SKM-1 treated with dmso at 0.1 percent for 144 hours (cell line): ENCODE results near the gene HACL1.

Experiments
- DNase-seq: peaks from one replicate; lab custom pipeline; 2025; ENCODE audit not compliant: unreplicated experiment; lab: John Stamatoyannopoulos, UW

The HACL1 gene

DNA sequence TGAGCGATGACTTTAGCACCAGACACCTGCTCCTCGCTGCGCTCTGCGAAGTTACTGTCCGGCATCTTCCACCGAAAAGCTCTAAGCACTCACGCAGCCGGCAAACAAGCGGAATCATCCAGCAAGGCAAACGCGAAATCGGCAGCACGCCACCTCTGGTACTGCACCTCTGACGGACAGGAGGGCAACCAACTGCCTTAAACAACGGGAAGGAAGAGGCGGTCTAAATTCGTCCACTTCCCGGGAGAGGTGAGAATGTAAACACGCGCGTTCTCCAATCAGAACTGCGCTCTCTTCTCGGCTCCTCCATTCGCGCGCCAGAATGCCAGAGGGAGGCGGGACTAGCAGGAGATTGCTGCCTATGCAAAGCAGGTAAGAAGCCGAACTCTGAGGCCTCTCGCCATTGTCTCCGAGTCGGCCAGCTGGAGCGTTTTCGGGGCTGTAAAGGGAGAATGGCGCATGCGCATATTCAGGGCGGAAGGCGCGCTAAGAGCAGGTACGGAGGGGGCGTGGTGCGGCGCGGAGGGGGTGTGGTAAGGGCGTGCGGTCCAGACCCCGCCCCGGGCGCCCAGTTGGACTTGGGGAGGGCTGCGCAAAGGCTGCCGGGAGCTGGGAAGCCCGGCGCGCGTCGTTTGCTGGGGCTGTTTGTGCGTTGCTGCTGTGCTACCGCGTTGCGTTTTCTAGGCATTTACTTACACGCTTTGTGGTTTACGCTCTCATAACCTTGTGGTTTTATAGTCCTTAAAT, at the start of gene HACL1, which contains the start of gene BTD:
Gene HACL1, minus strand, starts transcription at position 171 of the 747 bp plus-strand sequence. Its CDS starts 106 bp downstream, at position 65.
Gene BTD, plus strand, starts transcription at position 347 of the 747 bp plus-strand sequence. CDS start 33,695 bp downstream, outside the sequence.
- no peak for DNase-seq

DNA sequence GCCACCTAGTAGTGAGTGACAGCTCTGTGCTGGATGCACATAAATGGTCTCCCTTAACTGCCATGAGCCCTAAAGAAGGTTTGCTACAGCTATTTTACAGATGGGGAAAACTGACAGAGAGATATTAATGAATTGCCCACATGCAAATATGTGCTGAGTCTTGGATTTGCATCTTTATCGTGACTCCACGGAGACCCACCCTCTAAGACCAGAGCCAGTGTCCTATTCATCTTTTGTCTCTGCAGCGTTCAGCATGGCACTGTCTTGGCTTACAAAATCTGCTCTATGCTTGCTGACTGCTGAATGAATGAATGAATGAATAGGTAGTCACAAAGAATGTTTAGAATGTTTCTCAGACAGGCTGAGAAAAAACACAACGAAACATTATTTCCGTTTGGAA, 48.5 kb upstream of the HACL1 start:
- DNase-seq = no peak

DNA sequence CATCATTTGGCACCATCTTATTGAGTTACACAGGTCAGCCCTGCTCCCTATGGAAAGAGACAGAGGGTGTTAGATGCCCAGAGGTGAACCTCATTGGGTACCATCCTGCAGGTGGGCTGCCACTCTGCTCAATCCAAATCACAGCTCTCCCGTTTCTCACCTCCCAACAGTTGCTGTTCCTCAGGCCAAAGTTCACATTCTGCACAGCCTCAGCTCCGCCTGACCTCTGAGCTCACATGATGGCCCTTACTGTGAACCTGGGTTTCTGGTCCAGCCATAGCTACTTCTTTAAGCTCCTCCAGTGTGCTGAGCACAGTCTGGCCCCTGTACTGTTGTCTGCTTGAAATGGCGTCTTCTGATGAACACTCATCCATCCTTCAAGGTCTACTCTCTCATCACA, 48.0 kb upstream of the HACL1 start:
- DNase-seq = no peak

DNA sequence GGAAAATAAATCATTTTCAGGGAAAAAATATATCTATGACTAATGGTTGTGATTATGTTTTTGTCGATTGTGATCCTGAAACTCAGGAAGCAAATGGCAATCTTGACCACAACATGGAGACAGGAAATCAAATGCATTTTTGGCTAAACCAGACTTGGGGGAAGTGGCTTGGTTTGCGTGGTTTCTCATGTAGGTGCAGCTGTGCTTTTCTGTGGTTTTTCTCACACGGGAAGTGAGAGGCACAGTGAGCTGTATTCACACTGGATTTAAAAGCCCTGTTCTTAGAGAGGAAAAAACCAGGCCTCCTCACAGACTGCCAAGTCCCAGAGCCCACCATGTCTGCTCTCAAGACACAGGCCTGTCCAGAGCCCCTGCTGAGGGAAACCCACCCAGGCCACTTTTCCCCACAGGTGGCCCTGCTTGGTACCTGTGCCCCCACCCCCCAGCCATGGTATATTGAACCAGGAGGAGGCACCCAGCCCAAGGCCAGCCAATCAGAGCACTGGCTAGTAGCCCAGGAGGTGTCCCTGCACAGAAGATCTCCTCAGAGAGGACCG, 46.3 kb upstream of the HACL1 start:
- peak; percentile 32 for DNase-seq

DNA sequence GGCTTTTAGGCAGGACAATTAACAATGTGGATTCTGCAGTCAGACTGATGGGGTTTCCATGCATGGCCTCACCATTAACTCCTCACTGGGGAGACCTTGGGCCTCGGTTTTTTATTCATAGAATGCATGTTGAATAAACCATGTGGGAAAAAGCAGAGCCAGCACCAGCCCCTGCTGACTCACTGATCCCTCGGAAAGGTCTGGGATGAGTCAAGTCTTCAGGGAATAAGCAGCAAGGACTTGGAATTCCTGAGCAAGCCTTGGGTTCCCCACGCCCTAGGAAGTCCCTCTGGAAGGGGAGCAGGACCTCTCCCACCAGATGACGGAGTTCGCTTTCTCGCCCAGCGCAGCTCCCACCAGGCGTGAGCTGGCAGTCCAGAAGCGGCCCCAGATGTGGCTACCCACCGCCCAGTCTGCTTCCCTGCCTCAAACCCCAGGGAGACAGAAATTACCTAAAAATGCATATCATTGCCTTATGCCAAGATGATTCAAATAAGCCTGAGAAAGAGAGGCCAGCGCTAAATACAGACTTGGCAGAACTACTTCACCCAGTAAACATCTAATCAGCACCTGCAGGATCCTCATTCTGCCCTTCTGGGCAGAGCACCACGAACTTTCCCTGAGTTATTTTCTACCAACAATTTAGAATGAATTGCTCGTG, 45.6 kb upstream of the HACL1 start:
- DNase-seq = no peak

DNA sequence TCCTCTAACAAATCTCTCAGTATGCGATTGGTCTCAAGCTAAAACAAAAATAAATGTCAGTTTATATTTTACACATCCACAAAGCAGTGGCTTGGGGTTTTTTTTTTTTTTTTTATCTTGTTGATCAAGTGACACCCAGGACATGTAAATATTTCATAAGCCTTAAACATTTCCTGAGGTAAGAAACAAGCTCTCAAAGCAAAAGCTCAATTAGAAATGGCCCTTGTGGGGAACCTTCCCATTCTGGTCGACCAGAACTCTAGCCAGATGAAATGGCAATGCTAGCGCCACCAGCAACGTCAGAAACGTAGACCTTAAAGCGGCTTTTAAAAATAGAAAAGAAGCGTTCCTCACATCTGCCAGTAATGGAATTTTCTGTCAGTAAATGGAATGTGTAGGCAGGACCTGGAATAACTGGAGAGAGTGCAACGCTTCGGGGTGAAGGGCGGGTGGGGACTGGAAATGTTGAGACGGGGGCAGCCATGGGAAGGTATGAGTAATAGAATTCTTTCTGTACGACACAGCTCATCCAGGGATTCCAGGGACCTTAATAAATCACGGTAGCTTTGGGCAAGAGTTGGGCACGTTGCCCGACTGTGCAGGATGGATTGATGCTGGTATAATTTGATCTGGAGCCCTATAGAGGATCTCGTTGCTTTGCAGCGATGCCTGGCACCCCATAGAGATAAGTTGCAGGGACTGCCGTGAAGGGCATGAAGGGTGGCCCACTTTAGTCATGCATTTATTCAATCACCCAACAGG, 44.6 kb upstream of the HACL1 start:
- no peak for DNase-seq

DNA sequence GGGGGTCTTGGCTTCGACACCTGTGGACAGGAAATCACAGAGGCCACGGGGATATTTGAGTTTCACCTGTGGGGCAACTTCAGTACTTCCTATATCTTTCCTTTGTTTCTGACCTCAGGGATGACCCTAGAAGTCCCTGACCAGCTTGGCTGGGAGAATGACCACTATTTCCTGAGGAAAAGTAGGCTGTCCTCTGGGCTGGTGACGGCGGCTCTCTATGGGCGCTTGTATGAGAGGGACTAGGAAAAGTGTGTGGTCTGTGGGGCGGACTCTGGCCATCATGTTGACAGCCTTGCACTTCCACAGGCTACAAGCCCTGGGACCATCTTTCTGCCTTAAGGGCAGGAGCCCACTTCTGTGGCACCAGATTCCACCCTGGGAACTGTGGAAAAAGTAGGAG, 43.9 kb upstream of the HACL1 start:
- DNase-seq = no peak

DNA sequence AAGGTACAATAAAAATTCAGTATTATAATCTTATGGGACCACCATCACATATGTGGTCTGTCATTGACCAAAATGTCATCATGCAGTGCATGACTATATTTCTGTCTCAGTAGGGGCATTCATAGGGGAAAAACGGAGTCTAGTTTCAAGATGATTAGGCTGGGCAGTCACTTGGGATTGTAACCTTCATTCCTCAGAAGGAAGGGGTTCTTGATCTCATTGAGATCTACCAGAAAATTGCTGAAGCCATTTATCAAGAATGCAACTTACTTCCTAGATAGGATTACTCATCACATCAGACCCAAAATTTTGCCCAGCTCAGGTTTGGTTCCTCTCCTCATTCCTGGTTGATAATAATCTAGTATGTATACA, 37.5 kb upstream of the HACL1 start:
- DNase-seq = no peak

DNA sequence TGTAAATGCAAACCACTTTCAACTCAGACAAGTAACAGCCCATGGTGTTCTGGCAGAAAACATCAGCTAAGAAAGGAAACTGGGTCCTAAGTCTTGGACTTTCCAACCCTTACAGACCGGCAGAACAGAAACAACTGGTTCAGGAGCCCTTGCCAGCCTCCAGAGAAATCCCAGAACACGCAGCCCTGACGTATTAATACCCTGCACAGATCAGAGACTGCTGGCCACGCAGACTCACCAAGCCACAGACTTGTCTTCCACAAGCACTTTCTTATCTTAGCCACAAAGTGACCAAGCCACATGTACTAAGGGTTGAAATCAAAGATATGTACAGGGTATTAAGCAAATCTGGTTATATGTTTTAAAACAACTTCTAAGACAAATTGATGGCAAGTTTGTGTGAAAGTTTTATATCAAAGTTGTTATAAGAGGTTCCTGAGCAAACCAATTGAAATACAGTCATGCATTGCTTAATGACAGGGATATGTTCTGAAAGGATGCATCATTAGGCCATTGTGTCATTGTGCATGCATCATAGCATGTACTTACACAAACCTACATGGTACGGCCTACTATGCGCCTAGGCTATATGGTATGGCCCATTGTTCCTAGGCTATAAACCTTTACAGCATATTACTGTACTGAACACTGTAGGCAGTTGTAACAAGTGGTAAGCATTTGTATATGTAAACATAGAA, 37.0 kb upstream of the HACL1 start:
- no peak for DNase-seq

DNA sequence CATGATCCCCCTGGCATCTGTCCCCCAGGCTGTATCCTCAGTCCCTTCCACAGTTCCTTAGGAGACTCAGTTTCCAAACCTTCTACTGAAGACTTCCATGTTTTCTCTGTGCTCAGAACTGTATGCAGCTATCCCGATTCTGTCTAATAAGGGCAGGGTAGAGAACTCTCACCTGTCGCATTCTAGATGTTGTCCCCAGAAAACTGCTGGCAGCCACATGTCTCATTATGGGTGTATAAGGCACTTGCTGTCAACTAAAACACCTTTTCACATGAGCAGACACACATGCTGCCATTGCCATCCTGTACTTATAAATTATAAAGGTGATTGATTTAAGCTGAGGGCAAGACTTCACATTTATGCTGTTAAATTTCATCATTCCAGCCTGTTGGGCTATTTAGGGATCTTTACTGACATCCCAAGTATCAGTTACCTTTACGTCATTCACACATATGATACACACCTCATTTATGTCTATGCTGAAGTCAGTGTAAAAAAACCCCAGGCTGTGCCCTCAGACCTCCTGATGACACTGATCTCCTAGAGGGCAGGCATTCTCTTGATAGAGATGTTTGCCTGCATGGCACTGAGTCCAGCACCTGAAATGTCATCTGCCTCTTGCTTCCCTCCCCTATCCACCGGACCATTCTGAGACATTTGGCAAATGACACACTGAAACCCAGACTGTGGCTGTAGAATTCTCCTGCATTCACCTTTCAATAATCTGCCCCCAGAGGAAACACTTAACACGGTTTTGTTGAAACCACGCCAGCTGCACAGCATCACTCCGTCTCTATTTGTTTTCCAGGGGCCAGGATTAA, 36.0 kb upstream of the HACL1 start:
- DNase-seq = no peak

DNA sequence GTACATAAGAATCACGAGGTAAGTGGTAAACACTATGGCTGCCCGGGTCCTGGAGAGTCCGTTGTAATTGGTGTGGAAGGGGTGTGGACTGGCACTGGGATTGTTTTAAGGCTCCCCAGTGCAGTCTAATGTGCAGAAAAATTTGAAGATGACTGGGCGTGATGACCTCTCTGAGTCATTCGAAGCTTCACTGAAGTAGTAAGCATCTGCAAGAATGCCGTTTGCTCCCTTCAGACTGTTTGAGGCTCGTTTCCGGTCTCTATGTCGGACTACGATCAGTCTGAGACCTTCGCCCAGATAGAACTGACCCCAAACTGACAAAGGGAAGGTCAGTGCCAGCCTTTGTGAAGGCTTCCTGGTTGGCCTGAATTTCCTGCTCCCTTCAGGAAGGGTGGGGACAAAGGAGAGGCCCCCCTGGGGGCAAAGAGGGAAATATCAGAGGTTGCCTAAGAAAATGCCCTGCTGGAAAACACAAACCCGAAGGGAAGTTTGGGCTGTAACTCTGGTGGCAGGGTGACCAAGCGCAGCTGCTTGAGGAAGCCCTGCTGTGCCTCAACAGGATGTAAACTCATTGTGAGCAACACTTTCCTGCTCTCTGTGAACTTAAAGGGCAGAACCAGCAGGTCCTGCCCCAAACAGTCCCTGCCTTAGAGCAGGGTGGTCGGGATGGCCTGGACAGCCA, 34.8 kb upstream of the HACL1 start:
- no peak for DNase-seq

DNA sequence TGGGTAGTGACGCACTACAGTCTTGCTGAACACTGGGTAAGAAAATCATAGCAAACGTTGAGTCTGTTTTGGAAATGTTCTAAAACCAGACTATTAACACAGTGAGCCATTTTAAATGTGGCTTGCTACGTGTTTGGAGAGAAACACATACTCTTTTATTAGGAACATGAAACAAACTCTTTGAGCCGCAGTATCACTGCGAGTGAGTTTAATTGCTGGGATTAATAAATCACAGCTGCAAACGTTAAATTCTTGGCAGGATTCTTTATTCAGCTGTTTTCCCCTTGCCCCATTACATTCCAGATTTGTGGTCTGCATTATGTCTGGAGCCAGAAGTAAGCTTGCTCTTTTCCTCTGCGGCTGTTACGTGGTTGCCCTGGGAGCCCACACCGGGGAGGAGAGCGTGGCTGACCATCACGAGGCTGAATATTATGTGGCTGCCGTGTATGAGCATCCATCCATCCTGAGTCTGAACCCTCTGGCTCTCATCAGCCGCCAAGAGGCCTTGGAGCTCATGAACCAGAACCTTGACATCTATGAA, 33.8 kb upstream of the HACL1 start:
- no peak for DNase-seq

DNA sequence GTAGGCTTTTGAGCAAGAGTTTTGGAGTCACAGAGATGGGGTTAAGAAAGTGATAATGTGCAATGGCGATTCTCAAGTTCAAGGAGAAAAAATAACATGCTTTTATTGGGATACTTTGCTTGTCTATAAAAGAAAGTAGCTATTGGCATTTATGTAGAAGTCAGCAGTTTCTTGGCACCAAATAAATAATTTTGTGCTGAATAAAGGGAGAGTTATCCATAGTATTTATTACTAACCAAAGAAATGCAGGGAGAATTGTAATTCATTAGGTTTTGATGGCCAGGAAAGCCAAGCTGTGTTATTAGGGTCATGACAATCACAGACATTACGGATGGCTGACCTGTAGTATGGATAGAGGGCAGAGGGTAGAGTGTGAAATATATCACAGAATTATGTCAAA, 33.3 kb upstream of the HACL1 start:
- no peak for DNase-seq

DNA sequence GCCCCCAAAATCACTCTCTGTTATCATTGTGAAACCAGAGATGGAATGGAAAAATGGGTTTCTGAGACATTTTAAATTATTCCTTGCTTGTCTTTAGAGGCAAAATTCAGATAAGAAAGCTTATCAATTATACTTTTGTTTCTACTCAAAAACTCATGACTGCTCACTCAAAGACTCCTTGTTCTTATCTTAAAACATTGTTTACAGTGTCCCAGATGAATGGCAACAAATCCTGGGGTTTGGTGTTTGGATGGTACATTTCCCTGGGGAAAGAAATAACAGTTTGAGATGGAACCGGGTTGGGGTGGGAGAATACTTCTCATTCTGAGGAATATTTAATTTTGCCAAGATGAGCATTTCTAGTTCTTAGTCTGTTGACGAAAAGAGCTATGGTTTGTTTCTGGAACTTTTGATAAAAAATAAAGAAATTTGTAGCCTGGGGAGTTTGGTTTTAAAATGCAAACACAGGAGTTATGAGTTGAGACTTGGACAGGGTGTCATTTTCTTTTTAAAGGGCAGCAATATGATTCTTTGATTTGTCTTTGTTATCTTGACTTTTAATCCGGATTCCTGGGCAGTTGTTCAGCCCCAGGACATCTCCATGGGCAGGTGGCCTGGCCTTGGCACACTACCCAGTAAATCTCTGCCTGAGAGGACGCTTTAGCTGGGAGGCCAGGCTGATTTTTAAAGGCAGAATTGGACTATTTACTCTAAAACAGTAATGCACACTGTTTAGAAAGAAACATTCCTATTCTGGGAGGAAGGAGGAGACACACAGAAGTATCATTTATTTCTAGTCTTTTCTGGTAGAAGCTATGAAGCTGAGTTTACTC, 32.6 kb upstream of the HACL1 start:
- no peak for DNase-seq

DNA sequence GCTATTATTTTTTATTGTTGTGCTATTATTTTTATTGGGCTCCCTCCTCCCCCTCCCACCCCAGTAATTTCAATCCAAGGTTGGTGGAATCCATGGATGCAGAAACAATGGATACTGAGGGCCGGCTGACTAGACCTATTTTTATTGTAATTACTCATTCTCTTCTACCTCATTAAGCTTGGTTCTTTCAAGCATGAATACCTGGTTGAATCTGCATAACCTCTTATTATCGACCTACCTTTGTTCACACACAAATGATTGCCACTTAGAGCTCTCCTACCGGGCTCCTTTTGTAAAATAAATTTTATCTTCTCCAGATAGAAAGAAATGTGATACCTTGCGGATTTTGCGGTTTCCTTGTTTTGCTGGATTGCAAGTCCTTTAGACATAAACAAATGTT, 31.8 kb upstream of the HACL1 start:
- DNase-seq = no peak

DNA sequence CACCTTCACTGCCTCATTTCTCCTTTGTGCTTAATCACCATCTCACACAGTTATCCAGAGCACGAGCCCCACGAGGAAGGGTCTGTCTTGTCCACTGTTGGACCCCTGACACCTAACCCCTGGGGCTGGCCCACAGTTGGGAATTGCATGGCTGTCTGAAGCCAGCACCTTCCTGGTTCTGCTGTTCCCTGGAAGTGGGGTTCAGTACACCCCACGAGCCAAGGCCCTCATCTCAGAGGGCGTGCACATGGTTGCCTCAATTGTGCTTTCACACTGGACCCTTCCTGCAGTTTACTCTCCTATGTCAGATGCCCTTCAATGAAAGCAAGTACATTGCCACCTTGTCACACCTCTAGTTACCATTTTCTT, 30.8 kb upstream of the HACL1 start:
- DNase-seq = no peak

DNA sequence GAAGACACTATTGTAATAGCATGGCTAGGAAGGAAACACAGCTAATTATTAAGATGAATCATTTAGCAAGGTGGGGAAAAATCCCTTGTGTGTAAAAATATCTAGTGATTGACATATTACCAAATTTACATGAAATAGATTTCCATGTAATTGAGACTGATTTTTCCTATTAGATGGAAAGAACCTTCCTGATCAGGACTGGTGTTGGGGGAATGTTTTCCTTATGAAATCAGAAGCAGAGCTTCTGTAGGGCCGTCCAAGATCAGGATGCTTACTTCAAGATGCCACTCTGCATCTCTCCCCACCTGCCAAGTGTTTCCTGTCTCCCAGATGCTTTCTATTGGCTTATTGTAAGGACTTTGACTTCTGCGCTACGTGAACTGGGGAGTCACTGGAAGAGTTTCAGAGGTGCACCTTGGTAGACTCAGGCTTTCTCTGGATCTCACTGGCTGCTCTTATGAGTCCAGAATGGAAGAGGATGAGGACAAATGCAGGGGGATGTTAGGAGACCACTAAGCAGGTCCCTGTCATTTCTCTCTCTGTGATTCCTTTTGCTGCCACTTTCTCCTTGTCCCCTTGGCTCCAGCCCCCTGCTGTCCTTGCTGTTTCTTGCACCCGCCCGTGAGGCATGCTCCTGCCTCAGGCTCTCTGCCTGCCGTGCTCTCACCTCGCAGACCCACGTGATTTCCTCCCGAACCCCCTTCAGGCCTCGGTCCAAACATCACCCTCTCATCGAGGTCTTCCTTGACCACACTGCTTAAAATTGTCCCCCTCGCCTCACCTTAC, 30.2 kb upstream of the HACL1 start:
- DNase-seq = no peak
